ENCODE results near the gene SH2D5. TPM values are rescaled to one million over a fixed set of nuclear protein-coding genes. Genes with fewer than 3 reads are reported as not detected.
A peak's percentile ranks its signal among the peaks of the same experiment; 100 is the strongest.

Gene SH2D5
- total and polyA plus RNA-seq, 12 donors, result 0.15 to 6.4 (median 0.20) TPM; not detected in 8

- intact Hi-C loops (cut with DNase I), result no loop called here
- 93 to 94% methylated on average over 17 of the region's 17 CpGs for WGBS, 2 donors
- DNase-seq (no peak), ATAC-seq (no peak)
- Histone ChIP-seq H3K27me3 (peaks cover 0 to 19% (median 12%) of the 10 kb centered on the region in 7 donors), H3K4me1 (no peaks in the 10 kb centered on the region), H3K27ac (no peak overlapping the region), H3K36me3 (no peaks in the 10 kb centered on the region), H3K9me3 (no peaks in the 10 kb centered on the region), H3K4me3 (no peak overlapping the region)
- no peak for TF ChIP-seq CTCF (IDR thresholded peaks at IDR 0.05)
These were observed 7.9 kb downstream of the SH2D5 start for GRCh38 chr1:20724364-20725188.

DNA sequence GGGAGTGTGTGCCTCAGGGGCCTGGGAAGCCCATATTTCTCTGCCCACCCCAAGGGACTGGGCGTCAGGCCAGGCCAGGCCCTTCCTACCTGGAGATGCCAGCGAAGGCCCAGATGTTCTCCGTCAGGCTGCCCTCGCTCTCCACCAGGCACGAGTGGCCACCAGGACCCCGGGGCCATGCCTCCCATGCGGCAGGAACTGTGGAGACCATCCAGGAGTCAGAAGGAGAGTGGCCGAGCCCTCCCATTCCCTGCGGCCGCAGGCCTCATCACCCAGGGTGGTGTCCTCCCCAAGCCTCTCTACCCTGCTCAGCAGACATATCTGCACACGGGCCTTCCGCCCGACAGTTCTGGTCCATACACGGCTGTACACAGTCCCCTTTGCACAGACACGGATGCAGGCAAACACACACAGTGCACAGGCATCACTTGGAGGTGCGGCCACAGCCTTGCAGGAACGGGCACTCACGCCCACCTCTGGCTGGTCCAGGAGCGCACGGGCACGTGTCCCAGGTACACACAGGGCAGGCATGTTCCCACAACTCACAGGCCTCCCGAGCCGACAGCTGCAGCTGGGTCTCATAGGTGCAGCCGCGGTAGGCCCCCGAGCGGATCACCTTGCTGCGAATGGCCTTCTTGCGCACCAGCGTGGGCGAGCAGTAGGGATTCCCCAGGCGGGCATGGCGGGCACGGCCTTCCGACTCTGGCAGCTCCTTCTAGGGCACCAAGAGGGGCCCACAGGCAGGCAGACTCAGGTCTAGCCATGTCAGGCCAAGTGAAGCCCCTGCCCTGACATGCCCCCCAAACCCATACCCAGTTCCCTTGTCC is 8.8 kb downstream of the SH2D5 start:
- Histone ChIP-seq H3K36me3 (no peaks in the 10 kb centered on the region), H3K4me3 (no peak overlapping the region), H3K27me3 (peaks cover 0 to 17% (median 5%) of the 10 kb centered on the region in 7 donors), H3K9me3 (no peaks in the 10 kb centered on the region), H3K4me1 (no peaks in the 10 kb centered on the region), H3K27ac (no peak overlapping the region)
- intact Hi-C loops (cut with DNase I), result no loop called here
- no peak for TF ChIP-seq CTCF (IDR thresholded peaks at IDR 0.05)
- no peak for DNase-seq
- WGBS, 2 donors, result 93 to 96% methylated on average over 35 of the region's 35 CpGs
- peak in 1 of 8 donors; percentile 3 for ATAC-seq

DNA sequence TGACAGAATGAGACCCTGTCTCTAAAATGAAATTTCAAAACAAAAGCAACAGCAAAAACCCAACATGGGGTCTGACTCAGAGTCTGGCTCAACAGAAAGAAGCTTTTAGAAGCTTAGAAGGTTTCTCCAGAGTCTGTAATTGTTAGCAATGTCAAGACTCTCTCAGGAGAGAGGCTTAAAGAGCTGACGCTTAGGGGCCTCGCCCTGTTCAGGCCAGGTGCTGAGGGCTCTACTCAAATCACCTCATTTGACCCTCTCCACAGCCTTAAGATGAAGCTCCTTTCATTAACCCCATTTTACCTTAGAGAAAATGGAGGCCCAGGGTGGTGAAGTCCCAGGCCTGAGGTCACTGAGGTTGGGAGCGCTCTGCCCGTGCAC is 9.4 kb downstream of the SH2D5 start:
- no peaks in the 10 kb centered on the region for H3K36me3 ChIP-seq
- TF ChIP-seq CTCF (IDR thresholded peaks at IDR 0.05), result no peak
- 88 to 91% methylated on average over 4 of the region's 4 CpGs for WGBS, 2 donors
- no peak overlapping the region for H3K27ac ChIP-seq
- H3K9me3 ChIP-seq, result no peaks in the 10 kb centered on the region
- peaks cover 0 to 17% (median 0%) of the 10 kb centered on the region in 7 donors for H3K27me3 ChIP-seq
- H3K4me1 ChIP-seq, result peaks cover 0 to 2% (median 0%) of the 10 kb centered on the region in 9 donors
- DNase-seq (no peak), ATAC-seq (no peak)
- intact Hi-C loops (cut with DNase I), result no loop called here
- no peak overlapping the region for H3K4me3 ChIP-seq
